Measurements from ENCODE around the gene IMPDH1. TPM values are rescaled to one million over a fixed set of nuclear protein-coding genes. Genes with fewer than 3 reads are reported as not detected.

IMPDH1 gene
- polyA plus RNA-seq, 2 of the 4 experiments (the other 2 are of a cell fraction): 55.4 to 65.4 TPM

- TF ChIP-seq EP300 (IDR thresholded peaks at IDR 0.05): peak; percentile 85 to 90; a peak in 4 of 5 replicates
Observed at GRCh38 chr7:128431221-128431620, 21.4 kb upstream of the IMPDH1 start (continued).

GRCh38 chr7:128430207-128430606 lies 20.4 kb upstream of the IMPDH1 start:
- CTCF ChIA-PET: interaction anchor here (0.7 to 23.8 kb wide), 12 partner anchors 14 to 454 kb away, joined by 3 to 695 read pairs (median 4); partner anchors contain the start of genes IMPDH1 and RBM28
- H3K4me2 ChIP-seq: peak overlapping the region; percentile 84; the same call in 2 of the 3 replicates

GRCh38 chr7:128427289-128427891 lies 17.6 kb upstream of the IMPDH1 start:
- H3K4me1 ChIP-seq: peaks cover 35% of the 10 kb centered on the region
- DNase-seq (ENCODE audit: low read depth in 1 of 2, low spot score in 1 of 2) (peak in 1 of 2 experiments; percentile 76), ATAC-seq (peak; percentile 56 to 67), FAIRE-seq (no peak)
- H3K4me3 ChIP-seq: no peak overlapping the region
- ChIA-PET POLR2A (interaction anchor here (2.1 kb wide), 1 partner anchor 33 kb away, joined by 5 read pairs; no protein-coding TSS in a partner anchor), CTCF (interaction anchor here (0.7 to 23.8 kb wide), 31 partner anchors 7 to 535 kb away, joined by 3 to 695 read pairs (median 9); partner anchors contain the start of genes ATP6V1F, HILPDA, IMPDH1 and METTL2B)
- no peaks in the 10 kb centered on the region for H3K9me3 ChIP-seq
- peak overlapping the region; percentile 87 to 95 for H3K27ac ChIP-seq
- peak overlapping the region; percentile 35; the same call in 2 of the 3 replicates for H3K4me2 ChIP-seq
- 9% methylated on average over 7 of the region's 7 CpGs for WGBS (ENCODE audit: missing lambda C conversion rate)
- no peak for TF ChIP-seq MAZ (IDR thresholded peaks at IDR 0.05; ENCODE audit: borderline replicate concordance, low read depth, low read length)
- TF ChIP-seq ZC3H11A (IDR thresholded peaks at IDR 0.05): peak; percentile 2; the same call in 1 of the 2 replicates
- TF ChIP-seq CBX2 (IDR thresholded peaks at IDR 0.05; ENCODE audit: borderline replicate concordance, low read depth): no peak
- TF ChIP-seq RAD21 (conservative IDR thresholded peaks at IDR 0.05 in 1 of 2, IDR thresholded peaks at IDR 0.05 in 1 of 2): peak; percentile 94 to 95
- peak; percentile 95 for TF ChIP-seq SMC3 (IDR thresholded peaks at IDR 0.05)
- TF ChIP-seq CTCF (IDR thresholded peaks at IDR 0.05): peak; percentile 91
- TF ChIP-seq KDM5A (IDR thresholded peaks at IDR 0.05): no peak
- no peak for TF ChIP-seq HEYL (CRISPR knock-in tag; IDR thresholded peaks at IDR 0.05)
- no peak for TF ChIP-seq HOXB5 (CRISPR knock-in tag; IDR thresholded peaks at IDR 0.05)
- TF ChIP-seq POLR2AphosphoS2 (conservative IDR thresholded peaks at IDR 0.05; ENCODE audit: low read length): no peak
- TF ChIP-seq ZNF302 (CRISPR knock-in tag; IDR thresholded peaks at IDR 0.05): no peak
- no peak for TF ChIP-seq ESRRA (IDR thresholded peaks at IDR 0.05; ENCODE audit: borderline replicate concordance, low read length)

More at GRCh38 chr7:128430207-128430606, 20.4 kb upstream of the IMPDH1 start:
- POLR2A ChIA-PET: interaction anchor here (1.0 kb wide), 1 partner anchor 29 kb away, joined by 3 read pairs; no protein-coding TSS in a partner anchor
- Histone ChIP-seq H3K27ac (peak overlapping the region; percentile 87 to 95), H3K4me1 (peaks cover 62% of the 10 kb centered on the region), H3K9me3 (no peaks in the 10 kb centered on the region), H3K4me3 (no peak overlapping the region)
- DNase-seq (ENCODE audit: low read depth in 1 of 2, low spot score in 1 of 2) (peak in 1 of 2 experiments; percentile 44), ATAC-seq (no peak), FAIRE-seq (no peak)
- TF ChIP-seq NR3C1 (IDR thresholded peaks at IDR 0.05): no peak
- peak; percentile 18 to 29; a peak in 2 of 5 replicates for TF ChIP-seq RAD21 (conservative IDR thresholded peaks at IDR 0.05 in 1 of 2, IDR thresholded peaks at IDR 0.05 in 1 of 2)
- WGBS (ENCODE audit: missing lambda C conversion rate): 76% methylated on average over 3 of the region's 3 CpGs

DNA sequence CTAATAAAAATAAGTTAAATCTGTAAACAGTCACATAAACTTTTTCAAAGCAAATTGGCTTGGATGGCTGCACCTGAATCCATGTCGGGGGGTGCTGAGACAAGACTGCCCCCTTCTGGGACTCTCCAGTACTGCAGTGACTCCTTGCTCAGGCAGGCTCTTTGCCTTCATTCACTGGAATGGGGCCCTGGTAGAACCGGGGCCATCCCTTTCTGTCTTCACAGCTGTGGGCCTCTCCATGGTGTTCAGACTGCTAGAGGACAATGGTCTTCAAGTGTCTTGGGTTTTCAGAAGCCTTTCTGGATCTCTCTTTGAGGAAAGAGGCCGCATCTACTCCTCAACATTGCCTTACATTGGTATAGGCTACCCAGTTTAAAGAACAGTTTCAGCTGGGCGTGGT lies 16.1 kb upstream of the IMPDH1 start:
- Histone ChIP-seq H3K4me2 (no peak overlapping the region), H3K27ac (no peak overlapping the region), H3K4me1 (peaks cover 20% of the 10 kb centered on the region), H3K4me3 (no peak overlapping the region), H3K9me3 (no peaks in the 10 kb centered on the region)
- POLR2A ChIA-PET: no interaction called here
- ATAC-seq (peak; percentile 62 to 71; a peak in 5 of 6 replicates), FAIRE-seq (no peak), DNase-seq (ENCODE audit: low read depth in 1 of 2, low spot score in 1 of 2) (peak; percentile 67 to 89)
- 25% methylated on average over 4 of the region's 4 CpGs for WGBS (ENCODE audit: missing lambda C conversion rate)
- CTCF ChIA-PET: interaction anchor here (0.7 to 23.8 kb wide), 34 partner anchors 9 to 669 kb away, joined by 3 to 695 read pairs (median 8); partner anchors contain the start of genes HILPDA, IMPDH1, METTL2B and RBM28
- TF ChIP-seq RAD21 (conservative IDR thresholded peaks at IDR 0.05 in 1 of 2, IDR thresholded peaks at IDR 0.05 in 1 of 2) (peak; percentile 81 to 91), CHD2 (IDR thresholded peaks at IDR 0.05; ENCODE audit: low read length, partially characterized antibody) (no peak), FOXS1 (CRISPR knock-in tag; IDR thresholded peaks at IDR 0.05) (no peak), MYC (IDR thresholded peaks at IDR 0.05; ENCODE audit: borderline replicate concordance, low read length) (no peak), SMC3 (IDR thresholded peaks at IDR 0.05) (peak; percentile 80), EHMT2 (IDR thresholded peaks at IDR 0.05; ENCODE audit: low read depth) (no peak), CTCF (IDR thresholded peaks at IDR 0.05) (peak; percentile 88), MAX (IDR thresholded peaks at IDR 0.05) (no peak), POLR2AphosphoS2 (conservative IDR thresholded peaks at IDR 0.05; ENCODE audit: low read length) (no peak)
- TF ChIP-seq, protein P1, sequence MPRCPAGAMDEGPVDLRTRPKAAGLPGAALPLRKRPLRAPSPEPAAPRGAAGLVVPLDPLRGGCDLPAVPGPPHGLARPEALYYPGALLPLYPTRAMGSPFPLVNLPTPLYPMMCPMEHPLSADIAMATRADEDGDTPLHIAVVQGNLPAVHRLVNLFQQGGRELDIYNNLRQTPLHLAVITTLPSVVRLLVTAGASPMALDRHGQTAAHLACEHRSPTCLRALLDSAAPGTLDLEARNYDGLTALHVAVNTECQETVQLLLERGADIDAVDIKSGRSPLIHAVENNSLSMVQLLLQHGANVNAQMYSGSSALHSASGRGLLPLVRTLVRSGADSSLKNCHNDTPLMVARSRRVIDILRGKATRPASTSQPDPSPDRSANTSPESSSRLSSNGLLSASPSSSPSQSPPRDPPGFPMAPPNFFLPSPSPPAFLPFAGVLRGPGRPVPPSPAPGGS (IDR thresholded peaks at IDR 0.05): no peak
